SK-N-MC (cell line): ENCODE measurements around the gene ELP2.

Source experiments
- EZH2 ChIP-seq: fragments of 200-600 bp; sonication (generic); IDR thresholded peaks from one replicate; pipeline ENCODE4 v1.6.1; 2017; ENCODE audit warnings: antibody characterized with exemption
- FOXP2 ChIP-seq: optimal IDR thresholded peaks from 2 replicates; pipeline ENCODE3; 2011; ENCODE audit warnings: mild to moderate bottlenecking, moderate library complexity; ENCODE audit not compliant: insufficient read depth; ENCODE audit errors: extremely low read length, control extremely low read depth
- POLR2AphosphoS5 ChIP-seq: IDR thresholded peaks from 2 replicates; pipeline ENCODE4 v1.6.1; 2012; ENCODE audit warnings: mild to moderate bottlenecking, low read depth, low read length, borderline replicate concordance

DNA sequence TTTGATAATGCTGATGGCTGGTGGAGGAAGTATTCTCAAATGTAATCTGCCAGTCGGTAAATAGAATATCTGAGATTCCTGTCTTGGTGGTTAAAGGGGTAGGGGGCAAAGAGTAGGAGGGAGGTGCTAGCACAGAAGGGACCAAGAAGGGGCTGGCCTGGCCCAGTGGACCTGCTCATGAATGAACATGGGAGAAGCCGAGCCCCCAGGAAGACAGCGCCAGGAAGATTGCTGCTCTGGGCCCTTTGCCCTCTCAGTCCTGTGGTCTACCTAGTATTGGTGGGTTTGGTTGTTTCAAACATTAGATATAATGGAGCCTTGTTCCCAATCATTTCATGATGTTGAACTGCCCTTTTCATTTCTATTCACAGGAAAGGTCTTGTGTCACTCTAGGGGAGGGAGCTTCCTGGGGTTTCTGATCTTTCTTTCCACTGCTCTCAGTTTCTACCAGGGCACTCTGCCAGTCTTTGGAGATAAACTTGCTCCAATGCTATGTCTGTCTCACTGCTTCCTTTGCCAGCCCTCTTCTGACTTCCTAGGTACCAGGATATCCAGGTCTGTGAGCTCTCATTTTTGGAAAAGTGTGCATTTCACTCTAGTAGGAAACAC lies 52.3 kb downstream of the ELP2 start:
- no peak for TF ChIP-seq EZH2
- no peak for TF ChIP-seq POLR2AphosphoS5
- no peak for TF ChIP-seq FOXP2
